ENCODE results near the gene PTCRA. TPM values are rescaled to one million over a fixed set of nuclear protein-coding genes. Genes with fewer than 3 reads are reported as not detected.

The PTCRA gene
- total RNA-seq = not detected

GRCh38 chr6:42915732-42916131, at the start of gene PTCRA:
Gene PTCRA (plus strand): TSS chr6:42916053. CDS start chr6:42916070, 17 bp downstream.
- no peak for DNase-seq (ENCODE audit: low spot score)
- ATAC-seq (ENCODE audit: insufficient number of reproducible peaks, low FRiP score, low read depth) = no peak
- TF ChIP-seq, protein P1, sequence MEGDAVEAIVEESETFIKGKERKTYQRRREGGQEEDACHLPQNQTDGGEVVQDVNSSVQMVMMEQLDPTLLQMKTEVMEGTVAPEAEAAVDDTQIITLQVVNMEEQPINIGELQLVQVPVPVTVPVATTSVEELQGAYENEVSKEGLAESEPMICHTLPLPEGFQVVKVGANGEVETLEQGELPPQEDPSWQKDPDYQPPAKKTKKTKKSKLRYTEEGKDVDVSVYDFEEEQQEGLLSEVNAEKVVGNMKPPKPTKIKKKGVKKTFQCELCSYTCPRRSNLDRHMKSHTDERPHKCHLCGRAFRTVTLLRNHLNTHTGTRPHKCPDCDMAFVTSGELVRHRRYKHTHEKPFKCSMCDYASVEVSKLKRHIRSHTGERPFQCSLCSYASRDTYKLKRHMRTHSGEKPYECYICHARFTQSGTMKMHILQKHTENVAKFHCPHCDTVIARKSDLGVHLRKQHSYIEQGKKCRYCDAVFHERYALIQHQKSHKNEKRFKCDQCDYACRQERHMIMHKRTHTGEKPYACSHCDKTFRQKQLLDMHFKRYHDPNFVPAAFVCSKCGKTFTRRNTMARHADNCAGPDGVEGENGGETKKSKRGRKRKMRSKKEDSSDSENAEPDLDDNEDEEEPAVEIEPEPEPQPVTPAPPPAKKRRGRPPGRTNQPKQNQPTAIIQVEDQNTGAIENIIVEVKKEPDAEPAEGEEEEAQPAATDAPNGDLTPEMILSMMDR (IDR thresholded peaks at IDR 0.05) = no peak
- peaks cover 0 to 9% of the 10 kb centered on the region in 2 donors for H3K4me1 ChIP-seq (ENCODE audit: control insufficient read depth in 1 of 2, low read depth in 2 of 2)
- no peaks in the 10 kb centered on the region for H3K27me3 ChIP-seq (replicated peaks; ENCODE audit: insufficient read depth)
- no peaks in the 10 kb centered on the region for H3K9me3 ChIP-seq
- H3K4me3 ChIP-seq = no peak within 1 kb of the TSS
- no peaks in the 10 kb centered on the region for H3K36me3 ChIP-seq
- H3K27ac ChIP-seq = no peak within 1 kb of the TSS

GRCh38 chr6:42870145-42870936, 45.5 kb upstream of the PTCRA start:
- TF ChIP-seq, protein P1 (IDR thresholded peaks at IDR 0.05) = no peak
- no peak overlapping the region for H3K4me3 ChIP-seq
- no peaks in the 10 kb centered on the region for H3K4me1 ChIP-seq (ENCODE audit: control insufficient read depth in 1 of 2, low read depth in 2 of 2)
- H3K27me3 ChIP-seq (replicated peaks; ENCODE audit: insufficient read depth) = no peaks in the 10 kb centered on the region
- ATAC-seq (ENCODE audit: insufficient number of reproducible peaks, low FRiP score, low read depth) = no peak
- peaks cover 11% of the 10 kb centered on the region for H3K36me3 ChIP-seq
- no peak overlapping the region for H3K27ac ChIP-seq
- DNase-seq (ENCODE audit: low spot score) = no peak
- no peaks in the 10 kb centered on the region for H3K9me3 ChIP-seq

- DNase-seq (ENCODE audit: low spot score) (no peak), ATAC-seq (ENCODE audit: insufficient number of reproducible peaks, low FRiP score, low read depth) (no peak)
- Histone ChIP-seq H3K36me3 (peaks cover 6% of the 10 kb centered on the region), H3K4me1 (ENCODE audit: control insufficient read depth in 1 of 2, low read depth in 2 of 2) (no peaks in the 10 kb centered on the region), H3K4me3 (no peak overlapping the region), H3K27me3 (replicated peaks; ENCODE audit: insufficient read depth) (no peaks in the 10 kb centered on the region), H3K27ac (no peak overlapping the region), H3K9me3 (no peaks in the 10 kb centered on the region)
- TF ChIP-seq, protein P1 (IDR thresholded peaks at IDR 0.05) = no peak
Observed at GRCh38 chr6:42871711-42872110, 44.1 kb upstream of the PTCRA start.

DNA sequence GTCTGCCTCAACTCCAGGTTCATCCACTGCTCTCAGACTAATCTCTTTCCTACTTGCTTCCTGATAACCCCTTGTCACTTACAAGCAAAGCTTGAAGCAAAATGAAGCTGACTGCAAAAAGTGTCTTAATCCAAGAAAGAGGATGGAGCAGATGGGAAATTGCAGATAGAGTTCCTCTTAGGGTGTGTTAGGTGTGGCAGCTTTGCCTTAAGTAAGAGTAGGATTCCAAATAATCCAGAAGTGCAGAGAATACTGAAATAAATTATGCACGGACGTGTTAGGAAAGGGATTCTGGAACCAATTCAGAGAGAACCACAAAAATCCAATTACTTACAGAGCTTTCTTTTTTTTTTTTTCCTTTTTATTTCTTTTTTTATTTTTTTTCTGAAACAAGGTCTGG, 42.5 kb upstream of the PTCRA start:
- Histone ChIP-seq H3K27me3 (replicated peaks; ENCODE audit: insufficient read depth) (no peaks in the 10 kb centered on the region), H3K36me3 (no peaks in the 10 kb centered on the region), H3K9me3 (no peaks in the 10 kb centered on the region), H3K4me3 (no peak overlapping the region), H3K27ac (no peak overlapping the region), H3K4me1 (ENCODE audit: control insufficient read depth in 1 of 2, low read depth in 2 of 2) (no peaks in the 10 kb centered on the region)
- no peak for DNase-seq (ENCODE audit: low spot score)
- no peak for ATAC-seq (ENCODE audit: insufficient number of reproducible peaks, low FRiP score, low read depth)
- TF ChIP-seq, protein P1 (IDR thresholded peaks at IDR 0.05) = no peak

DNA sequence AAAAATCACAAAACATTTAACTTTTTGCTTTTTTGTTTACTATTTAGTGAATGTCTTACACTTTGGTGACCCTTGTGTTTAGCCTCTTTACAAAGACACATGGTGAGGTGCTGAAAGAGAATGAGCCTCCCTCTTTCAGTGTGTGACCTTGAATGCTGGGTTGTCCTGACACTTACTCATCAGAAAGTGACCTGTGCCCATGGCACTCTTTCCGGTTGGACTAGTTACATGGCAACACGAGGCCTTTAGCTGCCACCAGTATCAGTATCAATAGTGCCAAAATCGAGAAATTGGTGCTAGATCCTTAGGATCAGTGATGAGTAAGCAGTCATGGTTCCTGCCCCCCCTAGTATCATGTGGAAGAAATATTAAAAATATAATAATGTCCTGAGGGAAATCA, 38.2 kb upstream of the PTCRA start:
- peak overlapping the region; percentile 24 to 62 for H3K27ac ChIP-seq
- DNase-seq (ENCODE audit: low spot score) = no peak
- no peak for ATAC-seq (ENCODE audit: insufficient number of reproducible peaks, low FRiP score, low read depth)
- no peaks in the 10 kb centered on the region for H3K36me3 ChIP-seq
- H3K4me3 ChIP-seq = no peak overlapping the region
- peaks cover 13 to 19% of the 10 kb centered on the region in 2 donors for H3K4me1 ChIP-seq (ENCODE audit: control insufficient read depth in 1 of 2, low read depth in 2 of 2)
- no peaks in the 10 kb centered on the region for H3K9me3 ChIP-seq
- H3K27me3 ChIP-seq (replicated peaks; ENCODE audit: insufficient read depth) = no peaks in the 10 kb centered on the region
- TF ChIP-seq, protein P1 (IDR thresholded peaks at IDR 0.05) = no peak

Data from thoracic aorta (tissue), 2 donors.